Thoracic aorta (tissue), 2 donors: ENCODE data around the gene ITGA6. TPM values are rescaled to one million over a fixed set of nuclear protein-coding genes. Genes with fewer than 3 reads are reported as not detected.
"Not testable (repeated sequence)": the region's sequence is repeated elsewhere in the genome, so short reads cannot be mapped to it uniquely, and the experiment has no call there.

Experiments used
- ATAC-seq: fragments of 150-250 bp; one replicate; pipeline ENCODE4 v1.8.0; 2017; ENCODE audit warnings: low read depth; ENCODE audit not compliant: insufficient number of reproducible peaks, low FRiP score
- DNase-seq: peaks from one replicate; pipeline ENCODE4 v3.0.0-alpha.2; 2020; ENCODE audit warnings: low spot score
- H3K27ac ChIP-seq, 2 donors: fragments of 200-600 bp; sonication (generic); 1 replicate in 1 of 2; 2 replicates in 1 of 2; pipeline ENCODE4 v1.5.1; 2016; ENCODE audit warnings: mild to moderate bottlenecking in 2 of 2, moderate library complexity in 2 of 2
- H3K27me3 ChIP-seq: fragments of 200-600 bp; sonication (generic); replicated peaks from 2 replicates; pipeline ENCODE4 v1.6.0; 2016; ENCODE audit warnings: mild to moderate bottlenecking; ENCODE audit not compliant: insufficient read depth
- H3K36me3 ChIP-seq: fragments of 200-600 bp; sonication (generic); one replicate; pipeline ENCODE4 v1.5.1; 2016
- H3K4me1 ChIP-seq, 2 donors: fragments of 200-600 bp; sonication (generic); 1 replicate in 1 of 2; 2 replicates in 1 of 2; pipeline versions ENCODE4 v1.5.1 to v1.6.0; 2016; ENCODE audit warnings: low read depth in 2 of 2, mild to moderate bottlenecking in 1 of 2; ENCODE audit not compliant: control insufficient read depth in 1 of 2
- H3K4me3 ChIP-seq: fragments of 200-600 bp; sonication (generic); 2 replicates; pipeline ENCODE4 v1.5.1; 2016; ENCODE audit warnings: mild to moderate bottlenecking
- H3K9me3 ChIP-seq: fragments of 200-600 bp; sonication (generic); 2 replicates; pipeline ENCODE4 v1.5.1; 2016
- total RNA-seq, 2 donors: library from RNA; depleted of rRNA; stranded (reverse); fragments of >200 nt; gene quantifications; one replicate each; pipeline versions ENCODE4 v1.1.0 to v1.2.3, GENCODE V29; 2016
- TF ChIP-seq, protein P1 (sequence below): fragments of 200-600 bp; sonication (generic); IDR thresholded peaks from one replicate; pipeline ENCODE4 v1.5.1; 2019; ENCODE audit warnings: antibody characterized with exemption

Gene ITGA6
- total RNA-seq, 2 donors from 2014 or later = 20.2 to 27.3 TPM

DNA sequence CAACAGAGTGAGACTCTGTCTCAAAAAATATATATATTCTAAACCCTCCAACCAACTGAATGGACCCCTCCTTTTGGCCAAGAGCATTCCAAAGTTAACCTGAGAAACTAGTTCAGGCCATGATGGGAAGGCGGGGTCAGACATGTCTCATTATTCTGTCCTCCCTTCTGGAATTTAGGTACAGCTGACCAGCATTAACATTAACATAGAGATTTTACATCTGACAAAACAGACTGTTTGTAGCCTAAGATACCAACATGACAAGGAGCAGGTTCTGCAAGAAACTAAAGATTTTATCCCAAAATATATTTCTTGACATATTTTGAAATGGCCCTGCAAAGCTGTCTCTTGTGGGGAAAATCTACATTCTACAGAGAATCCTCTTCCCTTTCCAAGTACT is 121.7 kb downstream of the ITGA6 start:
- no peak overlapping the region for H3K4me3 ChIP-seq
- DNase-seq = no peak

DNA sequence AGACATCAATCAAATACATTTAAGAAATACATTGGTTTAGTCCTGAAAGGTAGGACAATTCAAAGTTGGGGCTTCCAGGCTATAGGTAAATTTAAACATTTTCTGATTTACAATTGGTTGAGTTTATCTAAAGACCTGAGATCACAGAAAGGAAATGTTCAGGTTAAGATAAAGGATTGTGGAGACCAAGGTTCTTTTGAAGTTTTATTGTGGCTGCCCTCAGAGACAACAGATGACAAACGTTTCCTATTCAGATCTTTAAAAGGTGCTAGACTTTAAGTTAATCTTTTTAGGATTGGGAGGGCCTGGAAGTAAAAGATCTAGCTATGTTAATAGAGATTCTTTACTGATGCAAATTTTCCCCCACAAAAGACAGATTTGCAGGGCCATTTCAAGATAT is 122.4 kb downstream of the ITGA6 start:
- not testable (repeated sequence) for H3K36me3 ChIP-seq, H3K27me3 ChIP-seq, DNase-seq, ATAC-seq, H3K27ac ChIP-seq, H3K4me3 ChIP-seq, H3K9me3 ChIP-seq, H3K4me1 ChIP-seq

More for the DNA sequence above, 121.7 kb downstream of the ITGA6 start:
- H3K27ac ChIP-seq = no peak overlapping the region
- no peaks in the 10 kb centered on the region for H3K4me1 ChIP-seq
- TF ChIP-seq, protein P1, sequence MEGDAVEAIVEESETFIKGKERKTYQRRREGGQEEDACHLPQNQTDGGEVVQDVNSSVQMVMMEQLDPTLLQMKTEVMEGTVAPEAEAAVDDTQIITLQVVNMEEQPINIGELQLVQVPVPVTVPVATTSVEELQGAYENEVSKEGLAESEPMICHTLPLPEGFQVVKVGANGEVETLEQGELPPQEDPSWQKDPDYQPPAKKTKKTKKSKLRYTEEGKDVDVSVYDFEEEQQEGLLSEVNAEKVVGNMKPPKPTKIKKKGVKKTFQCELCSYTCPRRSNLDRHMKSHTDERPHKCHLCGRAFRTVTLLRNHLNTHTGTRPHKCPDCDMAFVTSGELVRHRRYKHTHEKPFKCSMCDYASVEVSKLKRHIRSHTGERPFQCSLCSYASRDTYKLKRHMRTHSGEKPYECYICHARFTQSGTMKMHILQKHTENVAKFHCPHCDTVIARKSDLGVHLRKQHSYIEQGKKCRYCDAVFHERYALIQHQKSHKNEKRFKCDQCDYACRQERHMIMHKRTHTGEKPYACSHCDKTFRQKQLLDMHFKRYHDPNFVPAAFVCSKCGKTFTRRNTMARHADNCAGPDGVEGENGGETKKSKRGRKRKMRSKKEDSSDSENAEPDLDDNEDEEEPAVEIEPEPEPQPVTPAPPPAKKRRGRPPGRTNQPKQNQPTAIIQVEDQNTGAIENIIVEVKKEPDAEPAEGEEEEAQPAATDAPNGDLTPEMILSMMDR = no peak
- H3K27me3 ChIP-seq = no peaks in the 10 kb centered on the region
- no peak for ATAC-seq
- no peaks in the 10 kb centered on the region for H3K9me3 ChIP-seq
- H3K36me3 ChIP-seq = no peaks in the 10 kb centered on the region

DNA sequence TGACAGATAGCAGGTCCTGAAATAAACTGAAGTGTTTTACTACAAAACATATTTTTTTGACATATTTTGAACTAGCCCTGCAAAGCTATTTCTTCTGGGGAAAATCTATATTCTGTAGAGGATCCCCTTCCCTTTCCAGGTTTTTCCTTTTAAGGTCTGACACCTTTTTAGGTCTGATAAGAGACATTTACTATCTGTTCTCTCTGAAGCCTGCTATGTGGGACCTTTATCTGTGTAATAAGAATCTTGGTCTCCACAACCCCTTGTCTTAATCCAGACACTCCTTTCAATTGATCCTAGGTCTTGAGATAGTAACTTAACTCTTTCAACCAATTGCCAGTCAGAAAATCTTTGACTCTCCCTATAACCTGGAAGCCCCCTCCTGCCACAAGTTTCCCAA is 123.0 kb downstream of the ITGA6 start:
- Histone ChIP-seq H3K36me3 (no peaks in the 10 kb centered on the region), H3K27me3 (no peaks in the 10 kb centered on the region), H3K4me3 (no peak overlapping the region), H3K4me1 (no peaks in the 10 kb centered on the region), H3K9me3 (no peaks in the 10 kb centered on the region), H3K27ac (no peak overlapping the region)
- DNase-seq (no peak), ATAC-seq (no peak)
- TF ChIP-seq, protein P1 = no peak

DNA sequence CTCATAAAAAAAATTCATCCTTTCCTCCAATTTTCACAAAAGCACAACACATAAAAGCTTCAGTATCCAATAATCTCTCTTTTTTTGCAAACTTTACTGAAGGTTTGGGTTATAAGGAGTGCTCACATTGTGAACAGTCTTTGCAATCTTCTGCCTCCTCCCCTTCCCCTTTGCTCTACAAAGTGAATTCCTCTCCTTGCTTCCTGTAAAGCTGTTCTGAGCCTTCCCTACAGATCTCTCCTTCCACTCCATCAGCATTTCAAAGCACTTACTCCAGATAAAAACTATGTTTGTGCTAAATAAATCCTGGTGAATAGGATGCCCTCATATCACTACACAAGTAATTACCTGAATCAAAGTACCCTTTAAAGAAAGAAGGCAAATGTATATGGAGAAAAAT is 123.9 kb downstream of the ITGA6 start:
- Histone ChIP-seq H3K4me1 (no peaks in the 10 kb centered on the region), H3K9me3 (no peaks in the 10 kb centered on the region), H3K27ac (no peak overlapping the region), H3K36me3 (no peaks in the 10 kb centered on the region), H3K27me3 (no peaks in the 10 kb centered on the region), H3K4me3 (no peak overlapping the region)
- TF ChIP-seq, protein P1 = no peak
- DNase-seq = no peak
- no peak for ATAC-seq

DNA sequence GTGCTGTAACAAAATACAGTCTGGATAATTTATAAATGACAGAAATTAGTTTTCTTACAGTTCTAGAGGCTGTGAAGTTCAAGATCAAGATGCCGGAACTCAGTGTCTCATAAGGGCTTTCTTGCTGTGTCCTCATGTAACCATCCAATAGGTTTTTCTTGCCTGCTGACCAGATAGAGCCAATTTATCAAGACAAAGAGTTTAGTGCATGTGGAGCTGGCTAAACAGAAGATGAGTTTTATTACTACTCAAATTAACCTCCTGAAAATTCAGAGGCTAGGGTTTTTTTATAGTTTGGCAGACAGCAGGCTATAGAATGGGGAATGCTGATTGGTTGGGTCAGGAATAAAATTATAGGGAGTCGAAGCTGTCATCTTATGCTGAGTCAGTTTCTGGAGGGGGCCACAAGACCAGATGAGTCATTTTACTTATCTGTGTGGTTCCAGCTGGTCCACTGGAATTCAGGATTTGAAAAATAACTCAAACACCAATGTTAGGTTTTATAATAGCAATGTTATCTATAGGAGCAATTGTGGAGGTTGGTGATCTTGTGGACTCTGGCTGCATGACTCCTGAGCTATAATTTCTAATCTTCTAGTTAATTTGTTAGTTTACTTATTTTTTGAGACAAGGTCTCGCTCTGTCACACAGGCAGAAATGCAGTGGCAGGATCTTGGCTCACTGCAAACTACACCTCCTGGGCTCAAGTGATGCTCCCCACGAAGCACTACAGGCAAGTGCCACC is 125.3 kb downstream of the ITGA6 start:
- no peaks in the 10 kb centered on the region for H3K27me3 ChIP-seq
- H3K36me3 ChIP-seq = no peaks in the 10 kb centered on the region
- no peak for ATAC-seq
- H3K4me3 ChIP-seq = no peak overlapping the region
- no peak overlapping the region for H3K27ac ChIP-seq
- H3K9me3 ChIP-seq = no peaks in the 10 kb centered on the region
- DNase-seq = no peak
- TF ChIP-seq, protein P1 = no peak
- H3K4me1 ChIP-seq = peaks cover 4 to 11% of the 10 kb centered on the region in 2 donors
